ENCODE measurements around the gene PIK3R6.
A peak's percentile ranks its signal among the peaks of the same experiment; 100 is the strongest.

PIK3R6 gene

GRCh38 chr17:8893059-8893458, 25.6 kb upstream of the PIK3R6 start:
- Mint-ChIP-seq H3K9me3 (no peaks in the 10 kb centered on the region), H3K4me3 (peak overlapping the region in 1 of 3 experiments; percentile 19), H3K4me1 (peaks cover 13% of the 10 kb centered on the region), H3K36me3 (ENCODE audit: low read depth) (no peaks in the 10 kb centered on the region), H3K27ac (no peak overlapping the region), H3K27me3 (ENCODE audit: low read depth) (peaks cover 39% of the 10 kb centered on the region)
- TF ChIP-seq CTCF (IDR thresholded peaks at IDR 0.05; ENCODE audit: unreplicated experiment in 3 of 3) = no peak

- Mint-ChIP-seq H3K4me3 (no peak overlapping the region), H3K4me1 (peaks cover 13% of the 10 kb centered on the region), H3K9me3 (no peaks in the 10 kb centered on the region), H3K27ac (no peak overlapping the region), H3K36me3 (ENCODE audit: low read depth) (no peaks in the 10 kb centered on the region), H3K27me3 (ENCODE audit: low read depth) (peaks cover 35% of the 10 kb centered on the region)
- TF ChIP-seq CTCF (IDR thresholded peaks at IDR 0.05; ENCODE audit: unreplicated experiment in 3 of 3) = no peak
Observed at GRCh38 chr17:8892338-8892690, 24.8 kb upstream of the PIK3R6 start.

- peaks cover 13% of the 10 kb centered on the region for H3K4me1 Mint-ChIP-seq
- no peak overlapping the region for H3K27ac Mint-ChIP-seq
- H3K36me3 Mint-ChIP-seq (ENCODE audit: low read depth) = no peaks in the 10 kb centered on the region
- no peak for TF ChIP-seq CTCF (IDR thresholded peaks at IDR 0.05; ENCODE audit: unreplicated experiment in 3 of 3)
- no peak overlapping the region for H3K4me3 Mint-ChIP-seq
- peaks cover 22% of the 10 kb centered on the region for H3K27me3 Mint-ChIP-seq (ENCODE audit: low read depth)
- H3K9me3 Mint-ChIP-seq = no peaks in the 10 kb centered on the region
Observed at GRCh38 chr17:8890671-8891070, 23.2 kb upstream of the PIK3R6 start.

- H3K9me3 Mint-ChIP-seq = no peaks in the 10 kb centered on the region
- H3K27me3 Mint-ChIP-seq (ENCODE audit: low read depth) = peaks cover 14% of the 10 kb centered on the region
- H3K27ac Mint-ChIP-seq = no peak overlapping the region
- no peaks in the 10 kb centered on the region for H3K36me3 Mint-ChIP-seq (ENCODE audit: low read depth)
- no peak overlapping the region for H3K4me3 Mint-ChIP-seq
- no peak for TF ChIP-seq CTCF (IDR thresholded peaks at IDR 0.05; ENCODE audit: unreplicated experiment in 3 of 3)
- H3K4me1 Mint-ChIP-seq = peaks cover 8% of the 10 kb centered on the region
Observed at GRCh38 chr17:8889458-8890210, 22.2 kb upstream of the PIK3R6 start.

- TF ChIP-seq CTCF (IDR thresholded peaks at IDR 0.05; ENCODE audit: unreplicated experiment in 3 of 3) = no peak
- H3K4me3 Mint-ChIP-seq = no peak overlapping the region
- H3K4me1 Mint-ChIP-seq = peaks cover 8% of the 10 kb centered on the region
- peaks cover 16% of the 10 kb centered on the region for H3K27me3 Mint-ChIP-seq (ENCODE audit: low read depth)
- no peaks in the 10 kb centered on the region for H3K9me3 Mint-ChIP-seq
- H3K36me3 Mint-ChIP-seq (ENCODE audit: low read depth) = no peaks in the 10 kb centered on the region
- no peak overlapping the region for H3K27ac Mint-ChIP-seq
Observed at GRCh38 chr17:8888704-8889302, 21.3 kb upstream of the PIK3R6 start.
